NT2/D1 (cell line): Measurements from ENCODE around the gene ITGB5.

Experiments
- SUZ12 ChIP-seq: IDR thresholded peaks from 2 replicates; pipeline ENCODE4 v1.6.1; 2011; ENCODE audit not compliant: insufficient read length, insufficient read depth; ENCODE audit errors: extremely low read depth
- YY1 ChIP-seq: IDR thresholded peaks from 2 replicates; pipeline ENCODE4 v1.6.1; 2011; ENCODE audit not compliant: insufficient read length, insufficient read depth
- ZNF274 ChIP-seq: IDR thresholded peaks from 2 replicates; pipeline ENCODE4 v1.6.1; 2011; ENCODE audit warnings: mild to moderate bottlenecking, low read depth, low read length

GRCh38 chr3:124745756-124746155, 141.4 kb downstream of the ITGB5 start:
- TF ChIP-seq ZNF274, result no peak
- TF ChIP-seq YY1, result no peak
- no peak for TF ChIP-seq SUZ12
